ENCODE results near the gene OCIAD1.

- TF ChIP-seq CTCF (IDR thresholded peaks at IDR 0.05) = no peak
- TF ChIP-seq POLR2A (IDR thresholded peaks at IDR 0.05) = no peak
Observed at GRCh38 chr4:48904101-48904500, 73.2 kb downstream of the OCIAD1 start.
